MCF 10A (cell line): ENCODE results near the gene UHMK1. TPM values are rescaled to one million over a fixed set of nuclear protein-coding genes. Genes with fewer than 3 reads are reported as not detected.

Source experiments
- BruUV-seq: library from RNA; stranded (reverse); fragments of 400-500 nt; replicated peaks from 2 replicates; lab custom pipeline; 2021; lab: Mats Ljungman, UMichigan
- CTCF ChIA-PET: fragments of 300-600 bp; sonication (Branson Sonifier 250); formaldehyde crosslinking; extraction: SDS; loops from one replicate; lab custom pipeline; 2021; ENCODE audit warnings: antibody characterized with exemption, inconsistent platforms; lab: Yijun Ruan, JAX
- POLR2A ChIA-PET: fragments of 300-600, 350-650 bp; sonication (Branson Sonifier 250); formaldehyde crosslinking; extraction: SDS; loops from one replicate; lab custom pipeline; 2020; ENCODE audit warnings: antibody characterized with exemption, inconsistent platforms; lab: Yijun Ruan, JAX
- DNase-seq: peaks from one replicate; pipeline ENCODE4 v3.0.0-alpha.2; 2018; ENCODE audit not compliant: unreplicated experiment
- H3K27ac Mint-ChIP-seq: one replicate; pipeline ENCODE4 v1.8.0; 2022; ENCODE audit warnings: mild to moderate bottlenecking, low read depth, mixed read lengths; ENCODE audit not compliant: unreplicated experiment
- H3K27me3 Mint-ChIP-seq: one replicate; pipeline ENCODE4 v1.8.0; 2022; ENCODE audit warnings: mixed read lengths; ENCODE audit not compliant: insufficient read depth, unreplicated experiment
- H3K36me3 Mint-ChIP-seq: one replicate; pipeline ENCODE4 v1.8.0; 2022; ENCODE audit warnings: mild to moderate bottlenecking, moderate library complexity, mixed read lengths; ENCODE audit not compliant: insufficient read depth, unreplicated experiment
- H3K4me1 Mint-ChIP-seq: one replicate; pipeline ENCODE4 v1.8.0; 2022; ENCODE audit warnings: mixed read lengths; ENCODE audit not compliant: insufficient read depth, unreplicated experiment
- H3K4me3 Mint-ChIP-seq: one replicate; pipeline ENCODE4 v1.8.0; 2022; ENCODE audit warnings: mild to moderate bottlenecking, moderate library complexity, mixed read lengths; ENCODE audit not compliant: unreplicated experiment
- H3K9me3 Mint-ChIP-seq: one replicate; pipeline ENCODE4 v1.8.0; 2022; ENCODE audit warnings: mixed read lengths; ENCODE audit not compliant: unreplicated experiment
- CTCF ChIP-seq: fragments of 200-600 bp; IDR thresholded peaks from one replicate; pipeline ENCODE4 v1.8.0; 2022; ENCODE audit warnings: antibody characterized with exemption, mild to moderate bottlenecking; ENCODE audit not compliant: unreplicated experiment
- intact Hi-C: fragments of 100-400 bp; cut with micrococcal nuclease; formaldehyde crosslinking; loops from 2 replicates; pipeline ENCODE4 v1.14.1; 2022
- total RNA-seq: library from RNA; stranded (reverse); gene quantifications from 2 replicates; pipeline ENCODE4 v1.2.3, GENCODE V29; 2022

Gene UHMK1
- total RNA-seq, 1 experiment from 2014 or later = 76.9 TPM

DNA sequence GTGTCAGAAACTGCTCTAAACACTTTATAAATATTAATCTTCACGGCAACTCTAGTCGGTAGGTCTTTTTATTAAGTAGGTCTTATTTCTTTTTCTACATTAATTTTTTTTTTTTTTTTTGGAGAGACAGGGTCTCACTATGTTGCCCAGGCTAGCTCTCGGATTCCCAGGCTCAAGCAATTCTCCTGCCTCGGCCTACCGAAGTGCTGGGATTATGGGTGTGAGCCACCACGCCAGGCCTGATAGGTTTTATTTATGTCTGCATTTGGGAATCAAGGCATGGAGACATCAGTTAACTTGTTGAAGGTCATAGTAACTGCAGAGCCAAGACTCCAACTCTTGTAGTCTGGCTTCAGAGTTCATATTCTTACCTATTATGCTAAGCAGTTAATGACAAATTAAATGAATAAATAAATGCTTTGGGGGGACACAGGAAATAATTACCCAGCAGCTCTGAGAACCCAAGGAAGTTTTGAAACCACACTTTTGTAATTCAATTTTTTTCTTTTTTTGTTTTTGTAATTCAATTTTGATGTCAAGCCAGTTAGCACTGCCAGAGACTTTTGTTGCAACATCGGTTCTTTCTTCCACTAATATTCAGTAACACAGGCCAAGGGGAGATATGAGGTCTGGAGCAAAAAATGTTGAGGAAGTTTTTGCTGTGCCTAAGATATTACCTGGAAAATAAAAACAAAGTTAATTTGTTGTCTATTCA lies 54.5 kb downstream of the UHMK1 start:
- POLR2A ChIA-PET = interaction anchor here (0.7 to 3.2 kb wide), 9 partner anchors 9 to 84 kb away, joined by 3 to 27 read pairs (median 4); partner anchors contain the start of gene UAP1
- DNase-seq = peak; percentile 50
- CTCF ChIA-PET = interaction anchor here (0.6 to 1.5 kb wide), 9 partner anchors 8 to 194 kb away, joined by 3 to 5 read pairs (median 3); no protein-coding TSS in a partner anchor
- H3K27ac Mint-ChIP-seq = peak overlapping the region; percentile 49
- intact Hi-C loops = no loop called here
- BruUV-seq = no TSS peak
- peaks cover 55% of the 10 kb centered on the region for H3K4me1 Mint-ChIP-seq
- H3K27me3 Mint-ChIP-seq = no peaks in the 10 kb centered on the region
- H3K4me3 Mint-ChIP-seq = no peak overlapping the region
- no peaks in the 10 kb centered on the region for H3K36me3 Mint-ChIP-seq
- no peaks in the 10 kb centered on the region for H3K9me3 Mint-ChIP-seq
- TF ChIP-seq CTCF = no peak

DNA sequence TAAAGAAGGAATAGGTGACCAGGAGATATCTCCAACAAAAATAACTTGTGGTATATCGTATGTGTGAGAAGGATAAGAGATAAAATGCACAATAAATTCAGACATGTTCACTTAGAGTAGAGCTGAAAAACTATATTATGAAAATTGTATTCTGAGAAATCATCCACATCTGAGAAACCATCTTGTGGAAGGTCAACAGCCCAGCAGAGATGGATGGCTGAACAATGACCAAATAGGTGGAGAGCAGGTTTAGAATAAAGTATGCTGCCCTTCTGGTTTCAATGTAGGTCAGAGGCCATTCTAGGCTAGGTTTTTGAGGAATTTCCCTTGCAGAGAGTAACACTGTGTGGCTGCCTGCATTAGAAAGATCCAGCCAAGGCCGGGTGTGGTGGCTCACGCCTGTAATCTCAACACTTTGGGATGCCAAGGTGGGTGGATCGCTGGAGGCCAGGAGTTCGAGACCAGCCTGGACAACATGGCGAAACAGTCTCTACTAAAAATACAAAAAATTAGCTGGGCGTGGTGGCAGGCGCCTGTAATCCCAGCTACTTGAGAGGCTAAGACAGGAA lies 55.1 kb downstream of the UHMK1 start:
- peak overlapping the region; percentile 49 for H3K27ac Mint-ChIP-seq
- H3K36me3 Mint-ChIP-seq = no peaks in the 10 kb centered on the region
- no peak for TF ChIP-seq CTCF
- ChIA-PET POLR2A (interaction anchor here (0.7 to 3.2 kb wide), 8 partner anchors 8 to 84 kb away, joined by 3 to 27 read pairs (median 4); partner anchors contain the start of gene UAP1), CTCF (interaction anchor here (0.6 to 1.5 kb wide), 4 partner anchors 7 to 58 kb away, joined by 3 to 5 read pairs (median 4); no protein-coding TSS in a partner anchor)
- no peak overlapping the region for H3K4me3 Mint-ChIP-seq
- H3K4me1 Mint-ChIP-seq = peaks cover 57% of the 10 kb centered on the region
- no peaks in the 10 kb centered on the region for H3K27me3 Mint-ChIP-seq
- no peaks in the 10 kb centered on the region for H3K9me3 Mint-ChIP-seq
- no peak for DNase-seq
- intact Hi-C loops = no loop called here
- BruUV-seq = no TSS peak

DNA sequence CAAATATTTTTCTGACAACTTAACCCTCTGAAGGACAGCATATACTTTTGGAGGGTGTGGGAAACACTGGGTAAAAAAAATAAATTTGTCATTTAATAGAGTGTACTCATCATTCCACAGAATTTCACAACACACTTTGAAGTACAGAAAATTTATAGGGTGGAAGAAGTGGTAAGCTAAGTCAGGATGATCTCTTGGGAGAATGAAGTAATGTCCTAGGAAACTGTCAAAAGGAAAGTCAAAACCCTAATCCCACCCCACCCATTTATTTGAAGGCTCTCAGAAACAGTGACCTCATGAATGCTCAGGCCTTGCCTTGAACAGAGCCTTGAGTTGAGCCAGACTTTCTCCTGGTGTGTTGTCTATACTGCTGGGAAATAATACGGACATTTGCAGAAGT lies 56.6 kb downstream of the UHMK1 start:
- no peaks in the 10 kb centered on the region for H3K36me3 Mint-ChIP-seq
- ChIA-PET POLR2A (interaction anchor here (0.8 to 1.6 kb wide), 6 partner anchors 8 to 55 kb away, joined by 3 to 6 read pairs (median 3); no protein-coding TSS in a partner anchor), CTCF (interaction anchor here (0.6 to 0.7 kb wide), 3 partner anchors 16 to 291 kb away, joined by 3 to 4 read pairs (median 3); no protein-coding TSS in a partner anchor)

More for the DNA sequence above, 56.6 kb downstream of the UHMK1 start:
- Mint-ChIP-seq H3K4me3 (no peak overlapping the region), H3K27me3 (no peaks in the 10 kb centered on the region), H3K9me3 (no peaks in the 10 kb centered on the region), H3K4me1 (peaks cover 44% of the 10 kb centered on the region), H3K27ac (peak overlapping the region; percentile 49)
- peak; percentile 59 for DNase-seq
- intact Hi-C loops = no loop called here
- no TSS peak for BruUV-seq
- no peak for TF ChIP-seq CTCF
